OCI-LY1 (cell line): ENCODE results near the gene MRPL10.

Experiments used
- EZH2 ChIP-seq: fragments of 200-600 bp; sonication (generic), shearing (Covaris generic); IDR thresholded peaks from 2 replicates; pipeline ENCODE4 v1.8.0; 2017; ENCODE audit warnings: borderline replicate concordance, mixed run types, mild to moderate bottlenecking, antibody characterized with exemption, low read length, moderate library complexity, mixed read lengths
- TF ChIP-seq, protein P1 (sequence below): fragments of 200-600 bp; sonication (generic), shearing (Covaris generic); IDR thresholded peaks from 2 replicates; pipeline ENCODE4 v1.5.1; 2017; ENCODE audit warnings: mild to moderate bottlenecking, antibody characterized with exemption, low read length, moderate library complexity, mixed read lengths

DNA sequence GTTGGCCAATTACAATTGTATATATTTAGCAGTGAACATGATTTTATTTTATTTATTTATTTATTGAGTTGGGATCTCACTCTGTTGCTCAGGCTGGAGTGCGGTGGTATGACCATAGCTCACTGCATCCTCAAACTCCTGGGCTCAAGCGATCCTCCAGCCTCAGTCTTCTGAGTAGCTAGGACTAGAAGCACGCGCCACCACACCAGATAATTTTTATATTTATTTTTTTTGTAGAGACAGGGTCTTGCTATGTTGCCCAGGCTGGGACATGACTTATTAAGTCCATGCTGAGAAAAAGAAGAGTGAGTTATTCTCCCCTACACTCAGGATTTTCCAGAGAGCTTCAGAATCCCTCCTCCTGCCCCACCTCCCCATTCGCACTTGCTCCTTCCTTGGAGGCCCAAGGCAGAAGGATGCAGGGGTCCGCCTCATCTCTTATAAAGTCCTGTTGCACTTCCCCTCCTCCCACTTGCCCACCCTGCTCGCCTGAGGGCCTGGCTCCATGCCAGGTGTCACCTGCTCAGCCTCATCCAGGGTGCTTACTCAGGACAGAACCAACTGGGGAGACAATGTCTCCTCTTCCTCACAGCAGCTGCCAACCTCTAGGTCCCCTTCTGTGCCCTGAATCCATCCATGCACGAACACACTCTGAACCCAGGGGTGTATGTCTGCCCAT is 48.6 kb upstream of the MRPL10 start:
- TF ChIP-seq, protein P1, sequence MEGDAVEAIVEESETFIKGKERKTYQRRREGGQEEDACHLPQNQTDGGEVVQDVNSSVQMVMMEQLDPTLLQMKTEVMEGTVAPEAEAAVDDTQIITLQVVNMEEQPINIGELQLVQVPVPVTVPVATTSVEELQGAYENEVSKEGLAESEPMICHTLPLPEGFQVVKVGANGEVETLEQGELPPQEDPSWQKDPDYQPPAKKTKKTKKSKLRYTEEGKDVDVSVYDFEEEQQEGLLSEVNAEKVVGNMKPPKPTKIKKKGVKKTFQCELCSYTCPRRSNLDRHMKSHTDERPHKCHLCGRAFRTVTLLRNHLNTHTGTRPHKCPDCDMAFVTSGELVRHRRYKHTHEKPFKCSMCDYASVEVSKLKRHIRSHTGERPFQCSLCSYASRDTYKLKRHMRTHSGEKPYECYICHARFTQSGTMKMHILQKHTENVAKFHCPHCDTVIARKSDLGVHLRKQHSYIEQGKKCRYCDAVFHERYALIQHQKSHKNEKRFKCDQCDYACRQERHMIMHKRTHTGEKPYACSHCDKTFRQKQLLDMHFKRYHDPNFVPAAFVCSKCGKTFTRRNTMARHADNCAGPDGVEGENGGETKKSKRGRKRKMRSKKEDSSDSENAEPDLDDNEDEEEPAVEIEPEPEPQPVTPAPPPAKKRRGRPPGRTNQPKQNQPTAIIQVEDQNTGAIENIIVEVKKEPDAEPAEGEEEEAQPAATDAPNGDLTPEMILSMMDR: no peak
- no peak for TF ChIP-seq EZH2
